Left ventricle myocardium inferior (tissue), 1 donor: Measurements from ENCODE around the gene ANP32A. TPM values are rescaled to one million over a fixed set of nuclear protein-coding genes. Genes with fewer than 3 reads are reported as not detected.
A peak's percentile ranks its signal among the peaks of the same experiment; 100 is the strongest.

Source experiments
- DNase-seq: peaks from one replicate; pipeline ENCODE4 v3.0.0-alpha.2; 2020
- H3K27ac ChIP-seq: fragments of 200-600 bp; replicated peaks from 2 replicates; pipeline ENCODE4 v1.8.0; 2021
- H3K27me3 ChIP-seq: fragments of 200-600 bp; 2 replicates; pipeline ENCODE4 v1.8.0; 2021; ENCODE audit warnings: low read depth
- H3K36me3 ChIP-seq: fragments of 200-600 bp; 2 replicates; pipeline ENCODE4 v1.8.0; 2021
- H3K4me1 ChIP-seq: fragments of 200-600 bp; 2 replicates; pipeline ENCODE4 v1.8.0; 2021
- H3K4me3 ChIP-seq: fragments of 200-600 bp; 2 replicates; pipeline ENCODE4 v1.8.0; 2021; ENCODE audit warnings: mild to moderate bottlenecking, moderate library complexity
- H3K9me3 ChIP-seq: fragments of 200-600 bp; replicated peaks from 2 replicates; pipeline ENCODE4 v1.8.0; 2021
- CTCF ChIP-seq: fragments of 200-600 bp; IDR thresholded peaks from 2 replicates; pipeline ENCODE4 v1.8.0; 2021; ENCODE audit warnings: antibody characterized with exemption, mild to moderate bottlenecking, borderline replicate concordance
- intact Hi-C: fragments of 100-400 bp; cut with micrococcal nuclease; formaldehyde crosslinking; loops from one replicate; pipeline ENCODE4 v1.11.0; 2022
- total RNA-seq: library from RNA; stranded (reverse); fragmentation: NEBNext Ultra II Directional; extraction: Animal tissue kit (Norgen Biotek cat#: 25700); gene quantifications from one replicate; pipeline ENCODE4 v1.2.1, GENCODE V29; 2021
- donor health status: DM: no; HTN: yes; CAD: no; lungs with severe emphysema.

Gene ANP32A
- total RNA-seq, 1 donor from 2014 or later: 150 TPM

GRCh38 chr15:68842958-68843357 is 22.3 kb upstream of the ANP32A start:
- no peak for DNase-seq
- Histone ChIP-seq H3K27me3 (peaks cover 83% of the 10 kb centered on the region), H3K36me3 (no peaks in the 10 kb centered on the region), H3K27ac (no peak overlapping the region), H3K9me3 (peaks cover 4% of the 10 kb centered on the region), H3K4me3 (no peak overlapping the region), H3K4me1 (peaks cover 9% of the 10 kb centered on the region)
- intact Hi-C loops: no loop called here
- TF ChIP-seq CTCF: no peak

GRCh38 chr15:68834346-68834745 is 13.7 kb upstream of the ANP32A start:
- H3K4me3 ChIP-seq: no peak overlapping the region
- H3K4me1 ChIP-seq: no peaks in the 10 kb centered on the region
- no peak overlapping the region for H3K27ac ChIP-seq
- DNase-seq: no peak
- no peaks in the 10 kb centered on the region for H3K36me3 ChIP-seq
- H3K9me3 ChIP-seq: peaks cover 25% of the 10 kb centered on the region
- intact Hi-C loops: no loop called here
- H3K27me3 ChIP-seq: peaks cover 24% of the 10 kb centered on the region
- TF ChIP-seq CTCF: no peak

- Histone ChIP-seq H3K27ac (no peak overlapping the region), H3K36me3 (no peaks in the 10 kb centered on the region), H3K4me3 (no peak overlapping the region), H3K27me3 (peaks cover 19% of the 10 kb centered on the region), H3K9me3 (peaks cover 25% of the 10 kb centered on the region), H3K4me1 (peaks cover 1% of the 10 kb centered on the region)
- no peak for TF ChIP-seq CTCF
- DNase-seq: no peak
- intact Hi-C loops: no loop called here
These were observed 13.1 kb upstream of the ANP32A start for GRCh38 chr15:68833700-68834331.

GRCh38 chr15:68830141-68830785 is 9.6 kb upstream of the ANP32A start:
- Histone ChIP-seq H3K27ac (no peak overlapping the region), H3K36me3 (no peaks in the 10 kb centered on the region), H3K4me3 (no peak overlapping the region), H3K9me3 (no peaks in the 10 kb centered on the region), H3K27me3 (no peaks in the 10 kb centered on the region), H3K4me1 (peaks cover 4% of the 10 kb centered on the region)
- DNase-seq: no peak
- TF ChIP-seq CTCF: no peak
- intact Hi-C loops: no loop called here

GRCh38 chr15:68829068-68829467 is 8.4 kb upstream of the ANP32A start:
- intact Hi-C loops: loop anchor here (10.0 kb wide), 1 partner anchor 46 kb away; no protein-coding TSS in a partner anchor
- TF ChIP-seq CTCF: peak; percentile 71
- peaks cover 4% of the 10 kb centered on the region for H3K4me1 ChIP-seq
- no peaks in the 10 kb centered on the region for H3K9me3 ChIP-seq
- DNase-seq: no peak
- no peak overlapping the region for H3K4me3 ChIP-seq
- H3K36me3 ChIP-seq: no peaks in the 10 kb centered on the region
- no peaks in the 10 kb centered on the region for H3K27me3 ChIP-seq
- no peak overlapping the region for H3K27ac ChIP-seq
